HG03060 (cell line): Measurements from ENCODE around the gene SNAPC2.
A peak's percentile ranks its signal among the peaks of the same experiment; 100 is the strongest.
"Not testable (repeated sequence)": the region's sequence is repeated elsewhere in the genome, so short reads cannot be mapped to it uniquely, and the experiment has no call there.

Experiments
- ATAC-seq: cut with Tn5 transposase; IDR thresholded peaks from one replicate; pipeline ENCODE4 v1.9.1; 2021; ENCODE audit warnings: low read depth, moderate number of reproducible peaks; ENCODE audit not compliant: unreplicated experiment

SNAPC2 gene

GRCh38 chr19:7931221-7932061, 11.3 kb downstream of the SNAPC2 start:
- no peak for ATAC-seq

GRCh38 chr19:7932276-7932929, 12.3 kb downstream of the SNAPC2 start:
- no peak for ATAC-seq

- no peak for ATAC-seq
Measured at GRCh38 chr19:7932930-7933300, 12.8 kb downstream of the SNAPC2 start.

- no peak for ATAC-seq
Measured at GRCh38 chr19:7933411-7933810, 13.3 kb downstream of the SNAPC2 start.

- no peak for ATAC-seq
Measured at GRCh38 chr19:7933828-7934725, 13.9 kb downstream of the SNAPC2 start.

- ATAC-seq, result no peak
Measured at GRCh38 chr19:7934766-7935165, 14.6 kb downstream of the SNAPC2 start.

GRCh38 chr19:7940841-7941240, 20.7 kb downstream of the SNAPC2 start:
- no peak for ATAC-seq

GRCh38 chr19:7941895-7942596, 21.9 kb downstream of the SNAPC2 start:
- no peak for ATAC-seq

- peak; percentile 5 for ATAC-seq
Measured at GRCh38 chr19:7942981-7943443, 22.9 kb downstream of the SNAPC2 start.

GRCh38 chr19:7943444-7944176, 23.5 kb downstream of the SNAPC2 start, which contains the start of gene TIMM44:
TIMM44 (minus strand) TSS chr19:7943666; CDS start chr19:7943651, 15 bp downstream.
- peak; percentile 79 for ATAC-seq

- peak; percentile 32 for ATAC-seq
Measured at GRCh38 chr19:7944177-7944761, 24.1 kb downstream of the SNAPC2 start.

GRCh38 chr19:7947939-7948338, 27.8 kb downstream of the SNAPC2 start:
- ATAC-seq, result no peak

- ATAC-seq, result no peak
Measured at GRCh38 chr19:7953060-7953459, 32.9 kb downstream of the SNAPC2 start.

- no peak for ATAC-seq
Measured at GRCh38 chr19:7953576-7953975, 33.4 kb downstream of the SNAPC2 start.

- ATAC-seq, result no peak
Measured at GRCh38 chr19:7955696-7956095, 35.6 kb downstream of the SNAPC2 start.

GRCh38 chr19:7959211-7959610, 39.1 kb downstream of the SNAPC2 start:
- ATAC-seq, result no peak

GRCh38 chr19:7961082-7961481, 40.9 kb downstream of the SNAPC2 start:
- not testable (repeated sequence) for ATAC-seq

GRCh38 chr19:7961920-7962626, 41.9 kb downstream of the SNAPC2 start:
- no peak for ATAC-seq
